Lower leg skin (tissue), 4 donors: ENCODE data around the gene CCDC191. TPM values are rescaled to one million over a fixed set of nuclear protein-coding genes. Genes with fewer than 3 reads are reported as not detected.
A peak's percentile ranks its signal among the peaks of the same experiment; 100 is the strongest.

Experiments
- DNase-seq, 2 donors: peaks; one replicate each; pipeline ENCODE4 v3.0.0-alpha.2; 2019; ENCODE audit warnings: low spot score in 2 of 2
- H3K4me3 ChIP-seq: fragments of 200-600 bp; sonication (generic); 2 replicates; pipeline ENCODE4 v1.5.1; 2017; ENCODE audit warnings: mild to moderate bottlenecking, low read depth; ENCODE audit not compliant: poor library complexity, severe bottlenecking
- CTCF ChIP-seq, 3 donors: fragments of 450-650 bp; IDR thresholded peaks; one replicate each; pipeline ENCODE4 v1.5.1; 2016; ENCODE audit warnings: antibody characterized with exemption in 3 of 3, mild to moderate bottlenecking in 3 of 3, moderate library complexity in 2 of 3
- POLR2A ChIP-seq, 2 donors: fragments of 450-650 bp; IDR thresholded peaks; one replicate each; pipeline ENCODE4 v1.6.1; 2016 to 2017; ENCODE audit warnings: antibody characterized with exemption in 2 of 2, mild to moderate bottlenecking in 1 of 2, moderate library complexity in 1 of 2
- WGBS, 2 donors: methylation state at CpG; one replicate each; pipeline ENCODE4 v1.1.5; 2018; 5-methylcytosine and 5-hydroxymethylcytosine counted together
- intact Hi-C: fragments of 100-400 bp; cut with DNase I; formaldehyde crosslinking; loops from one replicate; pipeline ENCODE4 v1.15.0; 2023; ENCODE audit warnings: low total_unique reads
- total RNA-seq, 4 donors: library from RNA; depleted of rRNA; stranded (reverse); fragments of >200 nt; gene quantifications; one replicate each; pipeline ENCODE4 v1.1.0, GENCODE V29; 2016

The CCDC191 gene
- total RNA-seq, 4 donors from 2014 or later = 2.5 to 7.3 (median 5.3) TPM

GRCh38 chr3:114095796-114096195 lies 39.5 kb upstream of the CCDC191 start:
- 71 to 76% methylated on average over 3 of the region's 3 CpGs for WGBS, 2 donors
- TF ChIP-seq POLR2A (IDR thresholded peaks at IDR 0.05) = no peak
- TF ChIP-seq CTCF (IDR thresholded peaks at IDR 0.05) = no peak
- DNase-seq = no peak
- intact Hi-C loops = no loop called here
- no peak overlapping the region for H3K4me3 ChIP-seq

- TF ChIP-seq CTCF (IDR thresholded peaks at IDR 0.05) = no peak
- TF ChIP-seq POLR2A (IDR thresholded peaks at IDR 0.05) = no peak
- intact Hi-C loops = no loop called here
- peak in 1 of 2 donors; percentile 24 for DNase-seq
- H3K4me3 ChIP-seq = no peak overlapping the region
- WGBS, 2 donors = 50% methylated on average over 2 of the region's 2 CpGs
Measured at GRCh38 chr3:114093596-114093995, 37.3 kb upstream of the CCDC191 start.

GRCh38 chr3:114093016-114093380 lies 36.7 kb upstream of the CCDC191 start:
- H3K4me3 ChIP-seq = no peak overlapping the region
- WGBS, 2 donors = 17 to 33% methylated on average over 3 of the region's 3 CpGs
- DNase-seq = no peak
- intact Hi-C loops = no loop called here
- TF ChIP-seq CTCF (IDR thresholded peaks at IDR 0.05) = no peak
- no peak for TF ChIP-seq POLR2A (IDR thresholded peaks at IDR 0.05)

- TF ChIP-seq POLR2A (IDR thresholded peaks at IDR 0.05) = no peak
- no peak for TF ChIP-seq CTCF (IDR thresholded peaks at IDR 0.05)
- DNase-seq = no peak
- intact Hi-C loops = no loop called here
- 35 to 38% methylated on average over 13 of the region's 13 CpGs for WGBS, 2 donors
- H3K4me3 ChIP-seq = no peak overlapping the region
Measured at GRCh38 chr3:114092151-114093015, 36.1 kb upstream of the CCDC191 start.

- DNase-seq = no peak
- TF ChIP-seq CTCF (IDR thresholded peaks at IDR 0.05) = no peak
- no peak for TF ChIP-seq POLR2A (IDR thresholded peaks at IDR 0.05)
- intact Hi-C loops = no loop called here
- no peak overlapping the region for H3K4me3 ChIP-seq
Measured at GRCh38 chr3:114089675-114090074, 33.3 kb upstream of the CCDC191 start.

- DNase-seq = no peak
- TF ChIP-seq CTCF (IDR thresholded peaks at IDR 0.05) = no peak
- TF ChIP-seq POLR2A (IDR thresholded peaks at IDR 0.05) = no peak
Measured at GRCh38 chr3:114086356-114086755, 30.0 kb upstream of the CCDC191 start.

More at GRCh38 chr3:114086356-114086755, 30.0 kb upstream of the CCDC191 start:
- intact Hi-C loops = no loop called here
- 89 to 96% methylated on average over 2 of the region's 2 CpGs for WGBS, 2 donors
- H3K4me3 ChIP-seq = no peak overlapping the region
